GM12878 (cell line): ENCODE results near the gene BMI1. TPM values are rescaled to one million over a fixed set of nuclear protein-coding genes. Genes with fewer than 3 reads are reported as not detected.

ENCODE experiments used
- ATAC-seq: fragments of 200-7000 bp; cut with Tn5 transposase; 3 replicates; pipeline ENCODE4 v1.9.1; 2020; ENCODE audit warnings: mild to moderate bottlenecking, moderate library complexity
- BruUV-seq: library from RNA; stranded (reverse); fragments of 400-500 nt; replicated peaks from 2 replicates; lab custom pipeline; 2021; lab: Mats Ljungman, UMichigan
- CTCF ChIA-PET: fragments of 300-600 bp; sonication (Branson Sonifier 250); formaldehyde crosslinking; extraction: SDS; loops from one replicate; lab custom pipeline; 2021; ENCODE audit warnings: inconsistent platforms; lab: Yijun Ruan, JAX
- POLR2A ChIA-PET: fragments of 350-600 bp; formaldehyde crosslinking; extraction: SDS; loops from one replicate; lab custom pipeline; 2021; ENCODE audit warnings: inconsistent platforms; lab: Charles Lee
- RAD21 ChIA-PET: fragments of 300-600 bp; sonication (Branson Sonifier 250); formaldehyde crosslinking; loops from one replicate; lab custom pipeline; 2023; ENCODE audit warnings: antibody characterized with exemption; ENCODE audit not compliant: unreplicated experiment; lab: Charles Lee
- SMC1A ChIA-PET: fragments of 300-600 bp; sonication (Branson Sonifier 250); formaldehyde crosslinking; loops from one replicate; lab custom pipeline; 2023; ENCODE audit not compliant: unreplicated experiment, uncharacterized antibody; lab: Charles Lee
- DNase-seq: peaks from one replicate; pipeline ENCODE4 v3.0.0-alpha.2; 2011; ENCODE audit warnings: low read depth, low spot score
- FAIRE-seq: peaks from 3 replicates; lab custom pipeline; 2011; peaks lifted over from hg19 to GRCh38; lab: Jason Lieb, UNC
- H2AFZ ChIP-seq: 2 replicates; pipeline ENCODE4 v1.6.0; 2011; ENCODE audit warnings: low read depth, low read length, control low read depth; ENCODE audit not compliant: control insufficient read depth
- H3K27ac ChIP-seq: 2 replicates; pipeline ENCODE4 v1.5.1; 2011; ENCODE audit warnings: control low read depth; ENCODE audit not compliant: control insufficient read depth, insufficient read depth
- H3K27me3 ChIP-seq, 2 experiments: replicated peaks in 1 of 2; 2 replicates each; pipeline versions ENCODE4 v1.6.0 to v1.6.1; 2011; ENCODE audit warnings: low read length in 1 of 2; ENCODE audit not compliant: control insufficient read depth in 2 of 2, insufficient read depth in 2 of 2
- H3K36me3 ChIP-seq, 2 experiments: 2 replicates each; pipeline ENCODE4 v1.5.1; 2011; ENCODE audit warnings: low read length in 1 of 2; ENCODE audit not compliant: control insufficient read depth in 2 of 2, insufficient read depth in 2 of 2
- H3K4me1 ChIP-seq: 2 replicates; pipeline ENCODE4 v1.6.1; 2011; ENCODE audit warnings: mild to moderate bottlenecking, low read length, moderate library complexity, mixed read lengths; ENCODE audit not compliant: control insufficient read depth, insufficient read depth
- H3K4me2 ChIP-seq: 2 replicates; pipeline ENCODE4 v1.6.0; 2011; ENCODE audit warnings: control low read depth; ENCODE audit not compliant: control insufficient read depth, insufficient read depth
- H3K4me3 ChIP-seq: fragments of 200-600 bp; sonication (generic); 2 replicates; pipeline ENCODE4 v1.5.1; 2016
- H3K79me2 ChIP-seq: 2 replicates; pipeline ENCODE4 v1.6.0; 2011; ENCODE audit warnings: low read length; ENCODE audit not compliant: control insufficient read depth, insufficient read depth
- H3K9ac ChIP-seq: 2 replicates; pipeline ENCODE4 v1.8.0; 2011; ENCODE audit warnings: low read length, control low read depth, mixed read lengths; ENCODE audit not compliant: control insufficient read depth, insufficient read depth
- H3K9me3 ChIP-seq: replicated peaks from 3 replicates; pipeline ENCODE4 v1.5.1; 2011; ENCODE audit warnings: mild to moderate bottlenecking, low read length; ENCODE audit not compliant: control insufficient read depth, insufficient read depth
- H4K20me1 ChIP-seq: 2 replicates; pipeline ENCODE4 v1.6.0; 2011; ENCODE audit not compliant: control insufficient read depth, insufficient read depth
- ATF7 ChIP-seq: fragments of 450-650 bp; IDR thresholded peaks from 2 replicates; pipeline ENCODE4 v1.6.1; 2016; ENCODE audit warnings: low read depth, mild to moderate bottlenecking
- CHD4 ChIP-seq: fragments of 200-600 bp; sonication (generic); IDR thresholded peaks from 2 replicates; pipeline ENCODE4 v1.6.1; 2016; ENCODE audit warnings: mild to moderate bottlenecking
- PAX5 ChIP-seq: IDR thresholded peaks from 2 replicates; pipeline ENCODE4 v1.6.1; 2011; ENCODE audit warnings: low read depth, low read length, borderline replicate concordance
- SMARCA5 ChIP-seq: fragments of 450-650 bp; IDR thresholded peaks from 2 replicates; pipeline ENCODE4 v1.6.1; 2017; ENCODE audit warnings: mild to moderate bottlenecking
- STAT1 ChIP-seq: fragments of 450-650 bp; conservative IDR thresholded peaks from 2 replicates; pipeline ENCODE4 v1.6.1; 2014; ENCODE audit warnings: antibody characterized with exemption, mild to moderate bottlenecking
- TARDBP ChIP-seq: IDR thresholded peaks from 2 replicates; pipeline ENCODE4 v1.6.1; 2016; ENCODE audit warnings: borderline replicate concordance
- USF1 ChIP-seq: IDR thresholded peaks from 2 replicates; pipeline ENCODE4 v1.6.1; 2011; ENCODE audit warnings: borderline replicate concordance, low read depth, mild to moderate bottlenecking, moderate library complexity, mixed read lengths, low read length; ENCODE audit not compliant: insufficient read depth; ENCODE audit errors: extremely low read length
- ZNF207 ChIP-seq: fragments of 450-650 bp; IDR thresholded peaks from 2 replicates; pipeline ENCODE4 v1.6.1; 2014; ENCODE audit warnings: antibody characterized with exemption, mild to moderate bottlenecking, borderline replicate concordance
- ZNF217 ChIP-seq: fragments of 450-650 bp; IDR thresholded peaks from 2 replicates; pipeline ENCODE4 v1.6.1; 2017; ENCODE audit warnings: antibody characterized with exemption, mild to moderate bottlenecking
- WGBS: methylation state at CpG from one replicate; pipeline ENCODE4 v1.1.6; 2016; ENCODE audit warnings: low lambda C conversion rate; ENCODE audit not compliant: insufficient replicate concordance, insufficient coverage; ENCODE audit errors: missing lambda C conversion rate; 5-methylcytosine and 5-hydroxymethylcytosine counted together
- in situ Hi-C: fragments of 300-500 bp; cut with MboI; formaldehyde crosslinking; loops from 9 replicates; pipeline ENCODE4 v1.14.3; 2018; ENCODE audit warnings: mixed read lengths
- intact Hi-C: fragments of 100-400 bp; cut with micrococcal nuclease; formaldehyde crosslinking; loops from one replicate; pipeline ENCODE4 v1.14.2; 2022; ENCODE audit not compliant: unreplicated experiment
- polyA plus RNA-seq, 11 experiments: library from polyadenylated mRNA; depleted of rRNA in 4 of 11; unstranded in 6 of 11; stranded (reverse) in 5 of 11; fragments of >200 nt; fragmentation: Nextera tagmentation in 4 of 11; fragmentation: Illumina TruSeq in 1 of 11; extraction: Ambion mirVana in 4 of 11; extraction: Trizol in 1 of 11; gene quantifications; 1 replicate in 1 of 11; 2 replicates in 10 of 11; pipeline versions ENCODE4 v1.2.1 to v1.2.3, GENCODE V29; 2011 to 2016; ENCODE audit warnings: inconsistent platforms in 2 of 11, missing spikeins in 2 of 11, low read depth in 1 of 11
- total RNA-seq, 4 experiments: library from RNA; depleted of rRNA in 3 of 4; stranded (reverse); fragments of >200 nt in 3 of 4; fragmentation: Illumina TruSeq in 1 of 4; extraction: Trizol in 1 of 4; gene quantifications; 2 replicates each; pipeline versions ENCODE4 v1.2.1 to v1.2.3, GENCODE V29; 2013 to 2021
- TF ChIP-seq, protein P1 (sequence below): fragments of 450-650 bp; formaldehyde crosslinking; IDR thresholded peaks from 2 replicates; pipeline ENCODE4 v1.4.0; 2020; ENCODE audit warnings: mild to moderate bottlenecking, moderate library complexity

BMI1 gene
- total and polyA plus RNA-seq, 10 of the 15 experiments (the other 5 are each of a cell fraction or from before 2014, with no cell fraction given), result 8.0 to 49.7 (median 25.8) TPM

GRCh38 chr10:22278441-22278782, 42.5 kb upstream of the BMI1 start:
- H2AFZ ChIP-seq, result no peak overlapping the region
- no peak for FAIRE-seq

GRCh38 chr10:22280078-22280477, 40.8 kb upstream of the BMI1 start:
- RAD21 ChIA-PET, result no interaction called here

More at GRCh38 chr10:22278441-22278782, 42.5 kb upstream of the BMI1 start:
- Histone ChIP-seq H3K27me3 (no peaks in the 10 kb centered on the region; a peak in 3 of 4 replicates), H3K9me3 (no peaks in the 10 kb centered on the region), H3K27ac (no peak overlapping the region), H3K4me3 (no peak overlapping the region), H3K79me2 (no peaks in the 10 kb centered on the region), H3K36me3 (no peaks in the 10 kb centered on the region), H3K4me2 (no peak overlapping the region), H3K4me1 (no peaks in the 10 kb centered on the region)
- ChIA-PET SMC1A (no interaction called here), CTCF (no interaction called here), POLR2A (no interaction called here)
- no TSS peak for BruUV-seq
- over 99% methylated on average over 4 of the region's 4 CpGs for WGBS
- in situ Hi-C loops, result no loop called here
- no peak for TF ChIP-seq SMARCA5
- TF ChIP-seq STAT1, result no peak
- TF ChIP-seq ZNF217, result no peak
- TF ChIP-seq PAX5, result no peak
- no peak for TF ChIP-seq TARDBP
- TF ChIP-seq, all 136 proteins: peak for 0
- intact Hi-C loops, result no loop called here
- Histone ChIP-seq H4K20me1 (no peaks in the 10 kb centered on the region), H3K9ac (no peak overlapping the region)
- RAD21 ChIA-PET, result no interaction called here
- ATAC-seq (no peak), DNase-seq (no peak)

More at GRCh38 chr10:22280078-22280477, 40.8 kb upstream of the BMI1 start:
- Histone ChIP-seq H3K9me3 (no peaks in the 10 kb centered on the region), H3K4me1 (no peaks in the 10 kb centered on the region)
- POLR2A ChIA-PET, result no interaction called here
- no peak for TF ChIP-seq ZNF207
- TF ChIP-seq ATF7, result no peak
- TF ChIP-seq, protein P1, sequence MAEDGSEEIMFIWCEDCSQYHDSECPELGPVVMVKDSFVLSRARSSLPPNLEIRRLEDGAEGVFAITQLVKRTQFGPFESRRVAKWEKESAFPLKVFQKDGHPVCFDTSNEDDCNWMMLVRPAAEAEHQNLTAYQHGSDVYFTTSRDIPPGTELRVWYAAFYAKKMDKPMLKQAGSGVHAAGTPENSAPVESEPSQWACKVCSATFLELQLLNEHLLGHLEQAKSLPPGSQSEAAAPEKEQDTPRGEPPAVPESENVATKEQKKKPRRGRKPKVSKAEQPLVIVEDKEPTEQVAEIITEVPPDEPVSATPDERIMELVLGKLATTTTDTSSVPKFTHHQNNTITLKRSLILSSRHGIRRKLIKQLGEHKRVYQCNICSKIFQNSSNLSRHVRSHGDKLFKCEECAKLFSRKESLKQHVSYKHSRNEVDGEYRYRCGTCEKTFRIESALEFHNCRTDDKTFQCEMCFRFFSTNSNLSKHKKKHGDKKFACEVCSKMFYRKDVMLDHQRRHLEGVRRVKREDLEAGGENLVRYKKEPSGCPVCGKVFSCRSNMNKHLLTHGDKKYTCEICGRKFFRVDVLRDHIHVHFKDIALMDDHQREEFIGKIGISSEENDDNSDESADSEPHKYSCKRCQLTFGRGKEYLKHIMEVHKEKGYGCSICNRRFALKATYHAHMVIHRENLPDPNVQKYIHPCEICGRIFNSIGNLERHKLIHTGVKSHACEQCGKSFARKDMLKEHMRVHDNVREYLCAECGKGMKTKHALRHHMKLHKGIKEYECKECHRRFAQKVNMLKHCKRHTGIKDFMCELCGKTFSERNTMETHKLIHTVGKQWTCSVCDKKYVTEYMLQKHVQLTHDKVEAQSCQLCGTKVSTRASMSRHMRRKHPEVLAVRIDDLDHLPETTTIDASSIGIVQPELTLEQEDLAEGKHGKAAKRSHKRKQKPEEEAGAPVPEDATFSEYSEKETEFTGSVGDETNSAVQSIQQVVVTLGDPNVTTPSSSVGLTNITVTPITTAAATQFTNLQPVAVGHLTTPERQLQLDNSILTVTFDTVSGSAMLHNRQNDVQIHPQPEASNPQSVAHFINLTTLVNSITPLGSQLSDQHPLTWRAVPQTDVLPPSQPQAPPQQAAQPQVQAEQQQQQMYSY (CRISPR knock-in tag), result no peak
- no peak for TF ChIP-seq USF1
- no peak for TF ChIP-seq CHD4
- TF ChIP-seq, all 136 proteins: peak for 0
- ATAC-seq (no peak), FAIRE-seq (no peak), DNase-seq (no peak)
- WGBS, result 57% methylated on average over 6 of the region's 6 CpGs
- ChIA-PET SMC1A (no interaction called here), CTCF (no interaction called here)
- BruUV-seq, result no TSS peak
- in situ Hi-C loops, result no loop called here
- no peaks in the 10 kb centered on the region; a peak in 3 of 4 replicates for H3K27me3 ChIP-seq
- H2AFZ ChIP-seq, result no peak overlapping the region
- no peaks in the 10 kb centered on the region for H3K36me3 ChIP-seq
- intact Hi-C loops, result no loop called here
- H3K4me2 ChIP-seq, result no peak overlapping the region
- H4K20me1 ChIP-seq, result no peaks in the 10 kb centered on the region
- H3K9ac ChIP-seq, result no peak overlapping the region
- no peak overlapping the region for H3K4me3 ChIP-seq
- no peaks in the 10 kb centered on the region for H3K79me2 ChIP-seq
- no peak overlapping the region for H3K27ac ChIP-seq
